Mesodermal cell (in vitro differentiated cells): Measurements from ENCODE around the gene STARD3.

Experiments used
- H3K27ac ChIP-seq: 2 replicates; pipeline ENCODE4 v1.7.0; 2013; ENCODE audit warnings: mild to moderate bottlenecking, low read depth, low read length, moderate library complexity; ENCODE audit not compliant: severe bottlenecking
- H3K36me3 ChIP-seq: 2 replicates; pipeline ENCODE4 v1.7.1; 2013; ENCODE audit warnings: mild to moderate bottlenecking, low read length, moderate library complexity; ENCODE audit not compliant: control insufficient read depth, insufficient read depth
- H3K4me1 ChIP-seq: one replicate; pipeline ENCODE4 v1.7.1; 2013; ENCODE audit warnings: mild to moderate bottlenecking, low read length; ENCODE audit not compliant: insufficient read depth, control insufficient read depth, poor library complexity, severe bottlenecking
- H3K4me3 ChIP-seq: 2 replicates; pipeline ENCODE4 v1.7.0; 2013; ENCODE audit warnings: low read length, control low read depth, mild to moderate bottlenecking; ENCODE audit not compliant: insufficient read depth, poor library complexity, severe bottlenecking; ENCODE audit errors: extremely low read depth
- H3K9me3 ChIP-seq: 2 replicates; pipeline ENCODE4 v1.7.1; 2013; ENCODE audit warnings: mild to moderate bottlenecking, low read length, moderate library complexity; ENCODE audit not compliant: control insufficient read depth
- WGBS, 2 experiments: methylation state at CpG; one replicate each; pipeline ENCODE4 v1.1.5; 2013; ENCODE audit warnings: missing lambda C conversion rate in 2 of 2; ENCODE audit not compliant: insufficient coverage in 2 of 2; 5-methylcytosine and 5-hydroxymethylcytosine counted together

The STARD3 gene

DNA sequence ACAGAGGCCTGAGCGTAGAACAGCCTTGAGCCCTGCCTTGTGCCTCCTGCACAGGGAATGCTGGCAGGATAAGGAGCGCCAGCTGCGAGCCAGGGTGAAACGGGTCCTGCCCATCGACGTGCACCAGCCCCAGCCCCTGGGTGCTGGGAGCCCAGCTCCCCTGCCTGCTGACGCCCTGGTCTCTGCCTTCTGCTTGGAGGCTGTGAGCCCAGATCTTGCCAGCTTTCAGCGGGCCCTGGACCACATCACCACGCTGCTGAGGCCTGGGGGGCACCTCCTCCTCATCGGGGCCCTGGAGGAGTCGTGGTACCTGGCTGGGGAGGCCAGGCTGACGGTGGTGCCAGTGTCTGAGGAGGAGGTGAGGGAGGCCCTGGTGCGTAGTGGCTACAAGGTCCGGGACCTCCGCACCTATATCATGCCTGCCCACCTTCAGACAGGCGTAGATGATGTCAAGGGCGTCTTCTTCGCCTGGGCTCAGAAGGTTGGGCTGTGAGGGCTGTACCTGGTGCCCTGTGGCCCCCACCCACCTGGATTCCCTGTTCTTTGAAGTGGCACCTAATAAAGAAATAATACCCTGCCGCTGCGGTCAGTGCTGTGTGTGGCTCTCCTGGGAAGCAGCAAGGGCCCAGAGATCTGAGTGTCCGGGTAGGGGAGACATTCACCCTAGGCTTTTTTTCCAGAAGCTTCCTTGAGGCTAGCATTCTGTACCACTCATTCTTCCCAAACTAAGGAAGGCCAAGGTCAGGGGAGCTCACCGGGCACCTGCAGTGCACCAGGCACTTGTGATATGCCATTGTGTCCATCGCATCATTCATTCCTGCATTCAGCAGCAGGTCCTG lies 33.2 kb downstream of the STARD3 start:
- H3K4me1 ChIP-seq = peaks cover 9% of the 10 kb centered on the region
- WGBS, 2 experiments = 93 to 97% methylated on average over 19 to 21 of the region's 23 CpGs
- no peak overlapping the region for H3K4me3 ChIP-seq
- no peaks in the 10 kb centered on the region for H3K9me3 ChIP-seq
- no peaks in the 10 kb centered on the region for H3K36me3 ChIP-seq
- no peak overlapping the region for H3K27ac ChIP-seq

DNA sequence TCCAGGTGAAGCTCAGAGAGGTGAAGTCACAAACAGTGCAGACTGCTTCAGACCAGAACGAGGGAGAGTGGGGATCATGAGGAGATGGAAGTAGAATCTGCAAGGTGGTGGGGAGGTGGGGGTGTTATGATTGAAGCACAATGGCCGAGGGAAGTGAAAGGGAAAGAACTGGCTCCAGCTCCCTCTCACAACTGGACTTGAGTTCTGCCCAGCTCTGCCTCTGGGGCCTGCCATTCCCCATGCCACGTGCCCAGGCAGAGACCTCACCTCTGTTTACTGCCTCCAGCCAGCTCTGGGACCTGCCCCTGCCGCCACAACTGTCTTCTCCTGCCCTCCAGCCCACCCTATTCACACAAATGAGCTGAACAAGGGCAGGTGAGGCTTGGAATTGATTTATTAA lies 33.8 kb downstream of the STARD3 start:
- Histone ChIP-seq H3K4me3 (no peak overlapping the region), H3K36me3 (no peaks in the 10 kb centered on the region), H3K9me3 (no peaks in the 10 kb centered on the region), H3K27ac (no peak overlapping the region), H3K4me1 (peaks cover 9% of the 10 kb centered on the region)
- WGBS, 2 experiments = 64 to 72% methylated on average over 2 to 3 of the region's 4 CpGs

GRCh38 chr17:39671651-39672521 lies 34.9 kb downstream of the STARD3 start:
- no peak overlapping the region for H3K4me3 ChIP-seq
- 84 to 93% methylated on average over 13 of the region's 19 CpGs for WGBS, 2 experiments
- H3K36me3 ChIP-seq = peaks cover under 1% of the 10 kb centered on the region
- peaks cover 9% of the 10 kb centered on the region for H3K4me1 ChIP-seq
- H3K27ac ChIP-seq = no peak overlapping the region
- H3K9me3 ChIP-seq = no peaks in the 10 kb centered on the region

GRCh38 chr17:39672522-39673334 lies 35.8 kb downstream of the STARD3 start:
- 88 to 91% methylated on average over 13 to 14 of the region's 15 CpGs for WGBS, 2 experiments
- peaks cover 2% of the 10 kb centered on the region for H3K36me3 ChIP-seq
- no peak overlapping the region for H3K27ac ChIP-seq
- peaks cover 4% of the 10 kb centered on the region for H3K4me1 ChIP-seq
- no peaks in the 10 kb centered on the region for H3K9me3 ChIP-seq
- H3K4me3 ChIP-seq = no peak overlapping the region

DNA sequence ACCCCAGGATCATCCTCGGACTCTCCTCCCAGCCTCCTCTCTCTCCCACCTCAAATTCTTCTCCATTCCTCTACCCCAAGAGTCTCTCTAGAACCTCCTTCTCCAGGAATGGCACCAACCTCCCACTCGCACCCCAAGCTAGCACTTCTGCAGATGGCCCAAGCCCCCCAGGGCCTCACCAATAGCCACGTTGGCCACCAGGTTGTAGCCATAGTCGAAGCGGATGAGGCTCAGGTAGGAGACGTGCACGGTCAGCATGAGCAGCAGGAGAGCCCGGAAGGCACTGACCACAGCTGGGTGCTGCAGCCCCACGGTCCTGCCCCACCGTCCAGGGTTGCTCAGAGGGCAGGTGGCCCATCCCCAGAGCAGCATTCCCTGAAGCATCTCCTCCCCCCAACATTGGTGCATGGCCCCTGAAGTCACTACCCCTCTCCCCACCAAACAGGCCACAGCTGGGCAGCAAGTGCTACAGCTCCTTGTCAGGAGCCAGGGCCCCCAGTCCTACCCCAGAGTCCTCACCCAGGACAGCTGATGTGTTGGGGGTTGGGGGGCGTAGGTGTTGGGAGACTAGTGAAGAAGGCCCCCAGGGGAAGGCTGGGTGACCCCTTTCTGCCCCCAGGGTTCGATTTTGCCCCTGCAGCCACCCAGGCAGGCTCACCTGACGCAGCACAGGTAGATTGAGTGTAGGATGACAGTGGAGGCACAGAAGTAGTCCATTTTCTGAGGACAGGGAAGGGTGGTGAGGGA lies 36.6 kb downstream of the STARD3 start:
- Histone ChIP-seq H3K4me1 (no peaks in the 10 kb centered on the region), H3K4me3 (no peak overlapping the region), H3K36me3 (peaks cover 2% of the 10 kb centered on the region), H3K27ac (no peak overlapping the region), H3K9me3 (no peaks in the 10 kb centered on the region)
- WGBS, 2 experiments = 80 to 82% methylated on average over 10 to 13 of the region's 13 CpGs

DNA sequence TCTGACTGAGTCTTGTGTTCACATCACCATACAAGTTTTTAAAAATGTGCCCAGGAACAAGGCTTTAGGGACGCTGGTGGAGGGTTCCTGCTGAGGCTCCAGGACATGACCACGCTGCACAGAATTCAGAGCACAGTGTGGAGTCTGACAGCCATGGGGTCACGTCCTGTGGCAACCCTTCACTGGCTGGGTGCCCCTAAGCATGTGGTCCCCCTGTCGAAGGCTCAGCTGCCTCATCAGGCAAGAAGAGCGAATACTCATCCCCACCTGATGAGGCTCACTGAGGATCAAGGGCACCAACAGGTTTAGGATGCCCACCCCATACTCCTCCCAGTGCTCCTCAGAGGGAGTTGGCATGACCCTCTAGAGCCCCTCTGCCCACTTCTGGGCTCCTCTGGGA lies 37.2 kb downstream of the STARD3 start:
- 94 to 95% methylated on average over 5 of the region's 5 CpGs for WGBS, 2 experiments
- Histone ChIP-seq H3K27ac (no peak overlapping the region), H3K9me3 (no peaks in the 10 kb centered on the region), H3K36me3 (peaks cover 2% of the 10 kb centered on the region), H3K4me3 (no peak overlapping the region), H3K4me1 (no peaks in the 10 kb centered on the region)

GRCh38 chr17:39674702-39675389 lies 37.9 kb downstream of the STARD3 start:
- Histone ChIP-seq H3K4me3 (no peak overlapping the region), H3K36me3 (peaks cover 2% of the 10 kb centered on the region), H3K4me1 (peaks cover 4% of the 10 kb centered on the region), H3K9me3 (no peaks in the 10 kb centered on the region), H3K27ac (no peak overlapping the region)
- WGBS, 2 experiments = 62 to 64% methylated on average over 6 to 8 of the region's 11 CpGs

- Histone ChIP-seq H3K27ac (no peak overlapping the region), H3K9me3 (no peaks in the 10 kb centered on the region), H3K4me3 (no peak overlapping the region), H3K4me1 (peaks cover 5% of the 10 kb centered on the region), H3K36me3 (peaks cover 2% of the 10 kb centered on the region)
- 84 to 89% methylated on average over 10 of the region's 10 CpGs for WGBS, 2 experiments
Measured at GRCh38 chr17:39675390-39676082, 38.6 kb downstream of the STARD3 start.

DNA sequence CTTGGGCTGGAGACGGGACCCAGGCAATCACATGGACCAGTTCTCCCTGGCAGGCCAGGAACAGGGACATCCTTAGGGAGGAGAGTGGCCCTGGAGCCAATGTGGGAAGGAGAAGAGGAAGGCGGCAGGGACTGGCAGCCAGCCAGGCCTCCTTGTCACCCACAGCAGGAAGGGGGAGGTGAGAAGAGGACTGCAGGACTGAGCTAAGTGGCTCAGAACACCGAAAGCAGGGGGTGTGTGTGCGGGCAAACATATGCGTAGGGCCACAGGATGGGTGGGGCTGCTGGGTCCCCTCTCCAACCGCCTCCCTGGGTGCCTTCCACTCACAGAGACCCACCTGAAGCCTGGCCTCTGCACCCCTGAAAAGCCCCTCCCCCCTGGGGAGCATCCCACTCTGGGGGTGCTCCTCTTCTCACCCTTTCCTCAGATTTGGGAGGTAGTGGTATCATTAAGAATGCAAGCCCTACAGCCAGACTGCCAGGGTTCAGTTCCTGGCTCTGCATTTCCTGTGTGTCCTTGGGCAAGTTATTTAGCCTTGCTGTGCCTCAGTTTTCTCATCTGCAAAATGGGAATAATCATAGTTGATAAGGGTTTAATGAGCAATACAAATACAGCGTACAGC lies 39.4 kb downstream of the STARD3 start:
- WGBS, 2 experiments = 75 to 89% methylated on average over 5 to 6 of the region's 7 CpGs
- Histone ChIP-seq H3K9me3 (no peaks in the 10 kb centered on the region), H3K4me1 (peaks cover 5% of the 10 kb centered on the region), H3K4me3 (no peak overlapping the region), H3K27ac (no peak overlapping the region), H3K36me3 (peaks cover 2% of the 10 kb centered on the region)
